ENCODE data around the gene GDPGP1. TPM values are rescaled to one million over a fixed set of nuclear protein-coding genes. Genes with fewer than 3 reads are reported as not detected.

The GDPGP1 gene
- total and polyA plus RNA-seq, 2 of the 4 experiments (the other 2 are of a cell fraction): 2.3 to 4.1 TPM

- ATAC-seq (ENCODE audit: low read depth): peak; percentile 70
- no TSS peak for BruUV-seq (replicated peaks)
- peak; percentile 25 for DNase-seq
Measured at GRCh38 chr15:90286678-90287077, 52.7 kb downstream of the GDPGP1 start.

More at GRCh38 chr15:90286678-90287077, 52.7 kb downstream of the GDPGP1 start:
- TF ChIP-seq CTCF (conservative IDR thresholded peaks at IDR 0.05; ENCODE audit: low read depth, low read length): peak; percentile 48
- peak; percentile 17; the same call in 1 of the 2 replicates for TF ChIP-seq SMC3 (IDR thresholded peaks at IDR 0.05; ENCODE audit: low read depth, low read length)
- peak; percentile 48 for TF ChIP-seq RAD21 (IDR thresholded peaks at IDR 0.05; ENCODE audit: low read length)
- TF ChIP-seq RCOR1 (IDR thresholded peaks at IDR 0.05; ENCODE audit: insufficient replicate concordance, low read length): no peak
- TF ChIP-seq CEBPB (IDR thresholded peaks at IDR 0.05; ENCODE audit: low read depth, low read length): no peak
- Histone ChIP-seq H2BK20ac (ENCODE audit: low read depth, low read length) (no peak overlapping the region), H2AFZ (replicated peaks; ENCODE audit: low read length, poor library complexity) (no peak overlapping the region), H3K27ac (ENCODE audit: insufficient read depth, low read length) (no peak overlapping the region), H3K9me3 (ENCODE audit: control insufficient read depth, insufficient read depth, low read length) (no peaks in the 10 kb centered on the region), H3K4me1 (ENCODE audit: control insufficient read depth, insufficient read depth, low read length) (no peaks in the 10 kb centered on the region), H2AK5ac (ENCODE audit: low read depth, low read length) (no peak overlapping the region), H3K18ac (ENCODE audit: low read depth, low read length) (no peak overlapping the region), H3K4me2 (ENCODE audit: low read depth, low read length) (no peak overlapping the region), H2BK15ac (ENCODE audit: low read depth, low read length) (no peak overlapping the region), H3K14ac (replicated peaks; ENCODE audit: low read depth, low read length) (no peak overlapping the region), H2AK9ac (replicated peaks; ENCODE audit: low read depth, low read length, poor library complexity) (no peak overlapping the region), H3K27me3 (ENCODE audit: control insufficient read depth, insufficient read depth, low read length) (no peaks in the 10 kb centered on the region), H4K20me1 (ENCODE audit: insufficient read depth, low read length) (no peaks in the 10 kb centered on the region), H2BK5ac (ENCODE audit: low read depth, low read length, poor library complexity, severe bottlenecking) (no peak overlapping the region), H3K4me3 (ENCODE audit: insufficient read depth, low read depth, low read length) (no peak overlapping the region), H3K56ac (ENCODE audit: extremely low read depth, insufficient read depth, low read length) (no peak overlapping the region), H4K8ac (ENCODE audit: low read depth in 2 of 2, low read length in 2 of 2) (no peak overlapping the region), H4K5ac (ENCODE audit: low read depth, low read length) (no peak overlapping the region), H3K36me3 (ENCODE audit: control insufficient read depth, insufficient read depth, low read length) (no peaks in the 10 kb centered on the region), H3K79me1 (ENCODE audit: low read depth in 1 of 2, low read length in 2 of 2) (no peaks in the 10 kb centered on the region), H4K91ac (ENCODE audit: insufficient read depth, low read depth, low read length) (no peak overlapping the region), H3K4ac (ENCODE audit: low read depth, low read length) (no peak overlapping the region), H2BK120ac (ENCODE audit: low read depth, low read length) (no peak overlapping the region), H3K9me1 (ENCODE audit: insufficient read depth, low read length) (no peaks in the 10 kb centered on the region), H3K23ac (ENCODE audit: low read depth, low read length) (no peak overlapping the region), H3K9ac (ENCODE audit: low read depth, low read length) (no peak overlapping the region)
- CTCF ChIA-PET: no interaction called here
- intact Hi-C loops (cut with micrococcal nuclease): no loop called here
- POLR2A ChIA-PET (ENCODE audit: unreplicated experiment): no interaction called here
- dilution Hi-C loops (cut with HindIII; ENCODE audit: low sequenced_read_pairs, unreplicated experiment): no loop called here
- in situ Hi-C loops (cut with MboI; ENCODE audit: low sequenced_read_pairs): no loop called here
